OCI-M2 (cell line): ENCODE measurements around the gene ADAMTSL1.

Source experiments
- DNase-seq: peaks from one replicate; lab custom pipeline; 2025; ENCODE audit not compliant: unreplicated experiment; lab: John Stamatoyannopoulos, UW

ADAMTSL1 gene, protein sequence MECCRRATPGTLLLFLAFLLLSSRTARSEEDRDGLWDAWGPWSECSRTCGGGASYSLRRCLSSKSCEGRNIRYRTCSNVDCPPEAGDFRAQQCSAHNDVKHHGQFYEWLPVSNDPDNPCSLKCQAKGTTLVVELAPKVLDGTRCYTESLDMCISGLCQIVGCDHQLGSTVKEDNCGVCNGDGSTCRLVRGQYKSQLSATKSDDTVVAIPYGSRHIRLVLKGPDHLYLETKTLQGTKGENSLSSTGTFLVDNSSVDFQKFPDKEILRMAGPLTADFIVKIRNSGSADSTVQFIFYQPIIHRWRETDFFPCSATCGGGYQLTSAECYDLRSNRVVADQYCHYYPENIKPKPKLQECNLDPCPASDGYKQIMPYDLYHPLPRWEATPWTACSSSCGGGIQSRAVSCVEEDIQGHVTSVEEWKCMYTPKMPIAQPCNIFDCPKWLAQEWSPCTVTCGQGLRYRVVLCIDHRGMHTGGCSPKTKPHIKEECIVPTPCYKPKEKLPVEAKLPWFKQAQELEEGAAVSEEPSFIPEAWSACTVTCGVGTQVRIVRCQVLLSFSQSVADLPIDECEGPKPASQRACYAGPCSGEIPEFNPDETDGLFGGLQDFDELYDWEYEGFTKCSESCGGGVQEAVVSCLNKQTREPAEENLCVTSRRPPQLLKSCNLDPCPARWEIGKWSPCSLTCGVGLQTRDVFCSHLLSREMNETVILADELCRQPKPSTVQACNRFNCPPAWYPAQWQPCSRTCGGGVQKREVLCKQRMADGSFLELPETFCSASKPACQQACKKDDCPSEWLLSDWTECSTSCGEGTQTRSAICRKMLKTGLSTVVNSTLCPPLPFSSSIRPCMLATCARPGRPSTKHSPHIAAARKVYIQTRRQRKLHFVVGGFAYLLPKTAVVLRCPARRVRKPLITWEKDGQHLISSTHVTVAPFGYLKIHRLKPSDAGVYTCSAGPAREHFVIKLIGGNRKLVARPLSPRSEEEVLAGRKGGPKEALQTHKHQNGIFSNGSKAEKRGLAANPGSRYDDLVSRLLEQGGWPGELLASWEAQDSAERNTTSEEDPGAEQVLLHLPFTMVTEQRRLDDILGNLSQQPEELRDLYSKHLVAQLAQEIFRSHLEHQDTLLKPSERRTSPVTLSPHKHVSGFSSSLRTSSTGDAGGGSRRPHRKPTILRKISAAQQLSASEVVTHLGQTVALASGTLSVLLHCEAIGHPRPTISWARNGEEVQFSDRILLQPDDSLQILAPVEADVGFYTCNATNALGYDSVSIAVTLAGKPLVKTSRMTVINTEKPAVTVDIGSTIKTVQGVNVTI (N-terminal part only)

DNA sequence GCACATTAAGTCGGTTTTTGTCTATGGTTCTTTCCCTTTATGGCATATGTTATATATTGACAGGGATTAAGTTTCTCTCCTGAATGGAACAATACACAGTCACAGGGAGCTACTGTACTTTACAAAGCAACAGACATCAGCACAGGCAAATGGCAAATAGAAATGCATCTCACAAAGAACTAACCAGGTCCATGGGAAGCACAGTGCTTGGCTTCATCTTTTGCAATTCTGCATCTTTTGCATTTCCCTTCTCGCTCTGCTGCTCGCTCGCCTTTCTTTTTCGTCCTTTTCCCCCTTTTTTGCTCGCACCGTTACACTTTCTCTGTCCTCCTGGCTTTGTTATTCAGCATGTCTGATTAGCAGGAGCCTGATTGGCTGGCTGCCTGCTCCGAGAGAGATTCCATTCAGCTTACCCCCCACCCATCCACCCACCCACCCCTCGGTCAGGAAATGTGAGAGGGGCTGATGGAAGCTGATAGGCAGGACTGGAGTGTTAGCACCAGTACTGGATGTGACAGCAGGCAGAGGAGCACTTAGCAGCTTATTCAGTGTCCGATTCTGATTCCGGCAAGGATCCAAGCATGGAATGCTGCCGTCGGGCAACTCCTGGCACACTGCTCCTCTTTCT lies at the start of gene ADAMTSL1:
TSS of gene ADAMTSL1 (plus strand) at position 502 of the 628 bp plus-strand sequence. CDS start at position 582, 80 bp downstream.
- no peak for DNase-seq

DNA sequence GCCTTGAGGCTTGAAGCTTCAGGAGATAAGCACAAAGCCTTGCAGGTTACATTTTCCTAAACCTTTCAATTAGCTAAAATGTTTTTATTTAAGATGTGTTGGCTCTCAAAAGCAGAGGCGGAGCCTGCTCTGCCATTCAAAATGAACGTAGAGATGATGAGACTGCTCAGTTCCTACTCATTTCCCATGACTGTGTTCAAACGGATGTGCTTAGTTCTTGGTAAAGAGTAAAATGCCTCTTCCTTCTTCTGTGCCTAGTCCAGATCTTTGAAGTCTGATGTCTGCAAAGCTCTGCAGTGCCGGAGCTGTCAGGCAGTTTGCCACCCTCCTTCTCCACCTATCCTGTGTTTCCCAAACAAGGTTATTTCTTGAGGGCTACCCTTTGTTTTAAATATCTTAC lies 46.3 kb upstream of the ADAMTSL1 start:
- no peak for DNase-seq

DNA sequence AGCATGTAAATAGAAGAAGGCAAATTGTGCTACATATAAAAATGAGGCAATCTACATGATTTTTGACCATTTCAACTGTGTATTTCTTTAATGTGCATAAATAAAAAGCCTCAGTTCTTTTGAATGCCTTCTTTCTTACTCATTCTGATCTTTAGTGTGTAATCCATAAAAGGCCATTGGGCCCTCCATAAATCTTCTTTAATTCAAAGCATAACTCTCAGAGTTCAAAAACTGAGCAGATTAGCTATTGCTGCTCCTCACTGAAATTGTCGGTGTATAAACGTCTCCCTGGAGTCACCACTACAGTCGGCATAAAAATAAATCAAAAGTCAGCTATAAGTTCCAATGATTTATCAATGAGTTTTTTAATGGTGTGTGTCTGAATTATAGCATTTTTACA lies 45.3 kb upstream of the ADAMTSL1 start:
- DNase-seq: no peak

DNA sequence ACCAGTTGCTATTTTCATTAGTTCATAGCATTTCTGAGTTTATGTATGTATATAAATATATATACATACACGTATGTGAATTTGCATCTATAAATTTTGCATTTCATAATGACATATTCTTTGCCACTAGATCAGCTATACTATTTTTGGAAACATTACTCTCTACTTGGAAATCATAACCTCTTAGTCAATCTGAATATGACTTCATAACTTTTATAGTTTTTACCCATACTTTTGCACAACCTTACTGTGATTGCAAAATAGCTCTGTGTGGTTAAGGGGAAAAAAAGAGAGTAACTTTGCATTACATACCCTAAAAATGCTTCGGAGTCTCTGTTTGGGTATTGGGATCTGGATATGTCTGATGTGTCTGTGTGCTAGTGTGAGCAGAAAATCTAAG lies 44.9 kb upstream of the ADAMTSL1 start:
- no peak for DNase-seq

DNA sequence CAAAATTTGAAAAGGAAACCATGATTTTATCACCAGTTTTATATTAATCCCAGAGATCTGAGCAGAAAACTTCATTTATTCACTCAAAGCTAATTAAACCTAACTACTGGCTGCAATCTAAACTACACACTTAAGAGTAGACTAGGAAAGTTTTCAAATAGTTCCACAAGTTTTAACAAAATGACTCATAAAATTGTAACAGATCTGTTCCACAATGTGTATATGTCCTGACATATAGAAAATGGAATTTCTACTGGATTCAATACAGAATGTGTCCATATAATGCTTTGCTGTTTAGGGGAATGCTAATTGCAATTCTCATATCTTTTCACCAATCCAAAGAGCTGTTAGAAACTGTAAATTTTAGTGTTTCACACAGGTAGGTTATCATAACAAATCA lies 40.3 kb upstream of the ADAMTSL1 start:
- DNase-seq: no peak

DNA sequence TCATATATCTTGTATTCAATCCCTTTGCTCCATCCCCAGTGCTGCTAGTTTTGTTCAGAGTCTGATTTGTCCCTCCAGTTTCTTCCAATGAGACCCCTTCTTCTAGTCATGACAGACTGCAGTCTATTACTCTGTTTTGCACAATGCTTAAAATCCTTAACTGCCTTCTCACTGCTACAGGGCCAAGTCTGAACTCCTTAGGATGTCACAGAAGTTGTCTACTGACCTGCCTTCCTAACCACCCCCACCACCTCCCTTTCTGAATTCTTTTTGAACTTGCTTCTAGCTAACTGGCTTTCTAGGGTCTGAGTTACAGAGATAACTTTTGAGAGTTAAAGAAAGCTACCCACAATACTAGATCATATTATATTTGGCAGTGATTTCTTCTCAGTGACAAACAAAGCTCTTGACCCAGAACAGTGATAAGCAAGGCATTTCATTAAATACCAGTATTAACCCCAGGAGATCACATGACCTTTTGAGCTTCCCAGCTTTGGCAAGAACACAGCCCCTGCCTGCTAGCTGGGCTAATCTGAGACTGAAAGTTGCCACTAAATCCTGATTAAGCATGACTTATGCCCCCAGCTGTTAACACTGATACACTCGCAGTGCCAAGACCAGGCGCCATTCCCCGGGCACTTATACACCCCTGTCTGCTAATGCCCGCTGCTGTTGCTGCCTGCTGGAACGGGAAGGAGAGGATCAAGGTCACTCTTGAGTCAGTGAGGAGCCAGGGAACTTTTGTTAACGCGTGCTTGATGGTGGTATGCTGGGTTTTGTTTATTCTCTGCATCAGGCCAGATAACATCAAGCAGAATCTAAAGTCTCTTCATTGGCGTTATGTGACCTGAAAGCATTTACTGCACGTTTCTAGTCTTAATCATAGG lies 36.4 kb upstream of the ADAMTSL1 start:
- DNase-seq: no peak

DNA sequence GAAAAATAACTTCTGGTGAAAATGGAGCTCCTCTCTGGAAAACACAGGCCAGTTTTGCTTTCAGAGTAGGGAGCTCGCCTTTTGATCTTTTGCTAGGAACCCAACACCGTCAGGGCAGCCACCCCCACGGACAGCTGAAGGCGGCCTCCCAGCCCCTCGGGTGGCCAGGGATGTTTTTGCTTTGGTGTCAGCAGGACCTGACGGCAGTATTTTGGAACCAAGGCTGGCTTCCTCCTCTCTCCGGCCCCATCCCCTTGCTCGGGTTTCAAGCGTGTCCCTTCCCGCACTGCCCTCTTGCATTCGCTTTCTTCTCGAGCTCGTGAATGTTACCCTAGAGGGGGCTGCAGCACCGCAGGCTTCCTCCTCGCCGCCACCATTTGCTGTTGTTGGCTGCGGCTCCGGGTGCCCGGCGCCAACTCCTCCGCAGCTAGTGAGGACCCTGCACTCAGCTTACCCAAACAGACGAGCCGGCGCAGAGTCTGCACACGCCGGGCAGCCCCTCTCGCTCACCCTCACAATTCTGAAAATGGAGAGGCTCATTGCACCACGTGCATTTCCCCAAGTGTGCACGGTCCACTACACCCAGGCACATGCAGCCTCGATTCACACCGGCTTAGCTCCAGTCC lies 35.5 kb upstream of the ADAMTSL1 start:
- no peak for DNase-seq

DNA sequence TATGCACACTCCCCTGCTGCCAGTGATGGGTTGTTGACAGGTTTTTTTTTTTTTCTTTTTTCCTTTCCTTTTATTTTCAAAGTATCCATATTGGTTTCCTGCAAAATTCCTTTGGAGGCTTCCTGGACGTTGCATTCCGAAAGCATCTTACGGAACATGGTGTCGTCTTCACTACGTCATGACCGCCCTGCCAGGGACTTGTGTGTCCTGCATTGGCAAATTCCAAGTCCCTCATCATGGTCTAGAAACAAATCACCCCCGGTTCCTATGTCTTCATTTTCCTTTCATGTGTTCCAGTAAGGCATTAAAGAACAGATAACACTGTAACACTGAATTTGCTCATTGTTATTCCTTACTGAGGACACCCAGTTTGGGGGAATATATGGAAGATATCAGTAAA lies 35.0 kb upstream of the ADAMTSL1 start:
- no peak for DNase-seq

DNA sequence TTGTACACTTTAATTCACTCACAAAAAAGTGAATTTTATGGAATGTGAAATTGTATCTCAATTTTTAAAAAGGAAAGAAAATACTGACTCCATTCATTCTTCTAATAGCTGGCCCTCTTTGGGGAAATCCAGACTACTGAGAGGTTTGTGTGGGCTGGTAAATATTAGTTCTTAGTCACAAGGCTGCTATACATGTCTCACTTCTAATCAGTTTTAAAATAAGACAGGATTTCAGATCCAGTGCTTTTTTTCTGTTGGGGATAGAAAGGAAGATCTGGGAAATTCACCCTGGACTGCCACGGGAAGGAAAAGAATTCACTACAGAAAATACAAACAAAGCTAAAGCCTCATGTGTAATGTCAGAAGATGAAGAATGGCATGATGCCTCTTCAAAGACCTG lies 32.7 kb upstream of the ADAMTSL1 start:
- no peak for DNase-seq

DNA sequence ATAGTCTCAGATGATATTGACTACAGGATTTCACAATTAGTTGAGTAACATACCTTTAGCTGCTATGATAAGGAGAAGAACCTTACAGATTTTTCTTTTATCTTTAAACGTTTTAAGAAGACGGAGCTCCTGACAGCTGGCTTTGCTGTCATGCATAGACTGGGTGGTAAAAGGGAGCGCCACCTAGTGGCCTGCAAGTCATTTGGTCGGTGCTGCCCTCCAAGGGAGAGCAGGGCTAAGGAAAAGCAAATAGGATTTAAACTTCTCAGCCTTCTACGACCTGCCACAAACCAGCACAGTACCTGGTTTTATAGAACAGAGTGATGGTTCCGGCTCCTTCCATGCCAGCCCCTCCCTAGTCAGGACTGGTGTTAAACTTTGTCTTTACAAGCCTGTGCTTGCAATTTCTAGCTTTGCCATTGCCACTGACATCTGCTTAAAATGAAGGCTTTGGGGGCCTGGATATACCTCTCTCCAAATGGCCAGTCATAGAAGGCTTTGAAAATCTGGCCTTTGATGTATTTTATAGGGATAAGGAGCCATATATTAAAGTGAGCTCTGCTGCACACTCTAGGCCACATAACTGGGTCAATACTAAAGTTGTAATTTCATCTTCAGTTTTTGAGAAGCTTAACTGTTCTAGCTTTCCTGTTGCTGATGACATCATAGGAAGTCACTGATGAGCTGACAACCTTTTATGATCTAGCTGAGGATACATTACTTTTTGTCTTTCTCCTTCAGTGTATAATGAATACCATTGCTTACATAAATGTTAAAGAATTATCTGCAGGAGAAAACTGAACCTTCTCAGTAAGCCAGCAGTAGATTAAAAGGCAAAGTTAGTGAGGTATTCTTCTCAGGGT lies 31.1 kb upstream of the ADAMTSL1 start:
- DNase-seq: no peak

DNA sequence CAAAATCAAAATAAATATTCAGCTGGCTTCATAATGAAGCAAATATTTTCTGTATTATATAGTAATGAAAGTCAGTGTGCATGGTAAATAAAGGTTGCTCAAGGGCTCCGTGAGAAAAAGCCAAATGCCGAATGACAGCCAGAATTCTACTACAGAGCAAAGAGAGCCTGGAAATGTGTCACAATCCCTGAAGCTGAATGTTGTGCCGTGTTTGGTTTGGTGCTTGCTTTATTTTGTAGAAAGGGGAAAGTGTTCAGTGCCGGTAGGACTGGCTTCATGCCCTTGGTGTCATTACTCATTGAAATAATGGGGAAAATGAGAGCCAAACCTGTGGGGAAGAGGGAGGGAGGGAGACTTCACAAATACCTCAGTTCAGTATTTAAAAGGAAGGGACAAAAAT lies 26.8 kb upstream of the ADAMTSL1 start:
- DNase-seq: no peak

DNA sequence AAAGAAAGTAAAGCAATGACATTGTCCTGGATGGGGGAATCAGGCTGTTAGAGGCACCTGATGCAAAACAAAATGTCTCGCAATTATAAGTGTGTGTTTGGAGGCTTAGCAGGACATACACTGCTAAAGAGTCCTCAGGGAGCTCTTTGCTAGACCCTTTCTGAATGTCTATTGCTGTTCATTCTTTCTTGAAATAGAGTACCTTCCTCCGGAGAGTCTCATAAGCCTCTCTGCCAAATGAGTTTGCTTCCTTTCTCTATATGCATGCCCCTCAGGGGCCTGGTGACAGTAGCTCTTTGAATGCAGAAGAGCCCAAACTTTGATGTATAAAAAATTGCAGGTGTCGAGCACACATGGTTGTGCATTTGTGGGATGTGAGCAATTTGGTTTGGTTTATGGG lies 26.4 kb upstream of the ADAMTSL1 start:
- no peak for DNase-seq

DNA sequence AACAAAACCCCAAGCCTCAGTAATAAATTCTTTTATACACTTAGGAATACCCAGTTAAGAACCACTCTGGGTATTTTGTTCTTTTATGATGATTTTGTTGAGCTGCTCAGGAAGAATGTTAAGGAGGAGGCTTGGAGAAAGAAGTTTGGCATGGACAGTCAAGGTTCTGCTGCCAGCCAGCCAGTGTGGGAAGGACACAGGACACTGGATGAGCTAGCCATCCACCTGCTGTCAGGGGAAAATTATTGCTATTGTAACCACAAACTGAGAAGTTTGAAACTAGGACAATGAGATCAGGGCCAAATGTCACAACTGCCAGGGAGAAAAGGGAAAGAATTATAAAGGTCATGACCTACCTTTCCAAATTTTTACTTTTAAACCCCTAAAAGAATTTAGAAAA lies 25.9 kb upstream of the ADAMTSL1 start:
- DNase-seq: no peak

DNA sequence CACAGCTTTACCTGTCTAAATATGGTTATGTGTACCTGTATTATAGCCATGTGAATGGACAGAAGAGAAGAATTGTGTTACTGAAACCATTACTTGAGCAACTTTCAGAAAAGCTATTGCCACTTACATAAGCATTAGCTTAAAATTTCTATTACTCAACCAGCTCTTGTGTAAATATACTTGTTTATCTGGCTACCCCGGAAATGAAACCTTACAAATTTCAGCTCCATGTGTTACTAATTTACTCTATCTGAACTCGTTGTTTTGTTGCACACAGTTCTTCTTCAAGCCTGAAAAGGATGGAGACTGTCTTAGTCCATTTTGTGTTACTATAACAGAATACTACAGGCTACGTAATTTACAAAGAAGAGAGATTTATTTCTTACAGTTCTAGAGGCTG lies 22.5 kb upstream of the ADAMTSL1 start:
- no peak for DNase-seq

DNA sequence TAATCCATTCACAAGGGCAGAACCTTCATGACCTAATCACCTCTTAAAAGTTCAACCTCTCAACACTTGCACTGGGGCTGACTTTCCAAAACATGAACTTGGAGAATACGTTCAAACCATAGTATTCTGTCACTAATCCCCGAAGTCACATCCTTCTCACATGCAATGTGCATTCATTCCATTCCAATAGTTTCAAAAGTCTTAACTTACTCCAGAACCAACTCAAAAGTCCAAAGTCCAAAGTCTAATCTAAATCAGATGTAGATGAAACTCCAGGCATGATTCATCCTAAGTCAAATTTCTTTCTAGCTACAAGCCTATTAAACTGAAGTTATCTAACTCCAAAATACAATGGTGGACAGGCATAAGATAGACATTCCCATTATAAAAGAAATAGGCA lies 21.7 kb upstream of the ADAMTSL1 start:
- DNase-seq: no peak

DNA sequence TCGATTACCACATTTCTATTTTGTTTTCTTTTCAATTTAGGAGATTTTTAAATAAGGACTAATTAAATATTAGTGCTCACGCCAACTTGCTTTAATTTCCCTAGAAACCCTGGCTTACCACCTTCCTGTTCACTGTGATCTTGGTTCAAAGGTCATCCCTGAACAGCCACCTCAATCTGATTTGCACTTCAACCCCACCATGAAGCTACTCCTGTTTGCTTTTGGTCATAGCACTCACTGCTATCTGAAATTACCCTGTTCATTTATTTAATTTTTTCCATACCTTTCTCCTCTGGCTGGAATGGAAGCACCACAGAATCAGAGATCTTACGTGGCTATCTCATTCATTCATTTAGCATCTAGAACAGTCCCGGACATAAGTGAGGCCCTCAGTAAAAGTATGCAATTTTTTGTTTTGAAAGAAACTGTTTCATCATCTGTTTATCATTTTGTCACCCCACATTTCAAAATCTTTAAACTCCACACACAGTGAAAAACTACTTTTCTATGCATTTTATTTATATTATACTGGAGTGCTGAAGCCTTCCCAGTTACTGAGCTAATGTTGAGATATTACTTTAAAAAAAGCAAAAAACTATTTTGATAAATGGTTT lies 17.2 kb upstream of the ADAMTSL1 start:
- DNase-seq: no peak

DNA sequence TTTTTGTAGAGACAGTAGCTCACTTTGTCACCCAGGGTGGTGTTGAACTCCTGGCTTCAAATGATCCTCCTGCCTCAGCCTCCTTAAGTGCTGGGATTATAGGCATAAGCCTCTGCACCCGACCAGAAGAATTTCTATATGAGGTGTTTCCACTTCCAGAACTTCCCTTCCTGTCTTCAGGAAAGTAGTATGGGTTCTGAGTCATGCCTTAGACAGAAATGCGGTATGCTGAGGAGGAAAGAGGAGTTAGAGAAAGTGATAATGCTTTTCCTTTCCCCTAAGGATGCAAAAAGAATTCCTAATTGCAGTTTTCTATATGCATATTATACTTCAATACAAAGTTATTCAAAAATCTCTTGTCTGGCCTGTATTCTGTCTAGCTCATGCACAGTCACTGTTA lies 16.4 kb upstream of the ADAMTSL1 start:
- DNase-seq: no peak

DNA sequence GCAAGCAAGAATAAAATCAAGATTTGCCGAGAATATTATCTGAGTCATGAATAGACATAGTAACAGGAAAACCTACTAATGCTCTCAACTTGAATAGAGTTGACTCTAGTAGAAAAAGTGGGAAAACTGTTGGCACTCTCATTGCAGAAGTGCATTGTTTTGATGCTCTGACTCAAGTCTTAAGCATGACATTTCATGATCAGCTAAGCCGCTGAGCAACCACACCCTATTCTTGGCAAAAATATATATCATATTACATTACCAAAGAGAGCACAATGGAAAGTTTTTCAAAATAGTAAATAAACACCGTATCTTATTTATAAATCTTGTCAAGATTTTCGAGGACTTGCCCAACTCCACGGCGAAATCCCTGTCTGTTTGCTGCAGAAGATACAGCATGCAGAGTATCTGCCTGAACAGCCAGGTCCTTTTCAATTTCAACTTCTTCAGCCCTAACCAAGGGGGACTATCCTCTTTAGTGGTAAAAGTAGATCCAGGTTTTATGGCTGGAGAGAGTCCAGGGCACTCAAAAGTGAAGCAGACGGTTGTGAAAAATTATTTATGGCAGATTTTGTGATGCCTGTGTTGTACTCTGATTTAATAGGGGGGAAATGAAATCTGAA lies 13.9 kb upstream of the ADAMTSL1 start:
- no peak for DNase-seq
